DOHH2 (cell line): ENCODE results near the gene HDX.

Experiments
- H3F3A ChIP-seq: fragments of 200-600 bp; sonication (generic), shearing (Covaris generic); 2 replicates; pipeline ENCODE4 v1.6.0; 2016; ENCODE audit warnings: antibody characterized with exemption, mild to moderate bottlenecking; ENCODE audit not compliant: control insufficient read depth, insufficient read depth
- H3K27ac ChIP-seq: fragments of 200-600 bp; sonication (generic); 2 replicates; pipeline ENCODE4 v1.5.1; 2014; ENCODE audit warnings: low read depth, mild to moderate bottlenecking, low read length, moderate library complexity
- H3K27me3 ChIP-seq: fragments of 200-600 bp; sonication (generic); 2 replicates; pipeline ENCODE4 v1.6.1; 2014; ENCODE audit warnings: mild to moderate bottlenecking, low read length, mixed read lengths; ENCODE audit not compliant: control insufficient read depth
- H3K36me3 ChIP-seq: fragments of 200-600 bp; sonication (generic); 2 replicates; pipeline ENCODE4 v1.6.1; 2014; ENCODE audit warnings: mild to moderate bottlenecking, low read length, moderate library complexity, mixed read lengths; ENCODE audit not compliant: control insufficient read depth
- H3K4me1 ChIP-seq: fragments of 200-600 bp; sonication (generic); 2 replicates; pipeline ENCODE4 v1.6.1; 2014; ENCODE audit warnings: mild to moderate bottlenecking, low read length, mixed read lengths; ENCODE audit not compliant: control insufficient read depth
- H3K4me2 ChIP-seq: fragments of 200-600 bp; sonication (generic); 2 replicates; pipeline ENCODE4 v1.6.0; 2014; ENCODE audit warnings: mild to moderate bottlenecking, low read length, moderate library complexity
- H3K4me3 ChIP-seq: fragments of 200-600 bp; sonication (generic); 2 replicates; pipeline ENCODE4 v1.5.1; 2014; ENCODE audit warnings: mild to moderate bottlenecking, low read length, mixed read lengths
- H3K79me2 ChIP-seq: fragments of 200-600 bp; sonication (generic); 2 replicates; pipeline ENCODE4 v1.6.1; 2014; ENCODE audit warnings: mild to moderate bottlenecking, low read length, mixed read lengths; ENCODE audit not compliant: control insufficient read depth
- H3K9me2 ChIP-seq: fragments of 200-600 bp; sonication (generic); replicated peaks from 2 replicates; pipeline ENCODE4 v1.6.1; 2014; ENCODE audit warnings: mild to moderate bottlenecking, low read length, mixed read lengths; ENCODE audit not compliant: control insufficient read depth
- H3K9me3 ChIP-seq: fragments of 200-600 bp; sonication (generic); 2 replicates; pipeline ENCODE4 v1.6.1; 2014; ENCODE audit warnings: antibody characterized with exemption, low read length, mixed read lengths; ENCODE audit not compliant: control insufficient read depth, insufficient read depth
- H4K20me1 ChIP-seq: fragments of 200-600 bp; sonication (generic); 2 replicates; pipeline ENCODE4 v1.6.0; 2014; ENCODE audit warnings: low read depth, mild to moderate bottlenecking, antibody characterized with exemption, low read length, moderate library complexity; ENCODE audit not compliant: control insufficient read depth, insufficient read depth
- EZH2phosphoT487 ChIP-seq: fragments of 200-600 bp; sonication (generic); IDR thresholded peaks from 2 replicates; pipeline ENCODE4 v1.6.1; 2017; ENCODE audit warnings: borderline replicate concordance, mild to moderate bottlenecking, antibody characterized with exemption, low read length, moderate library complexity, mixed read lengths
- TF ChIP-seq, protein P1 (sequence below): fragments of 200-600 bp; sonication (generic); IDR thresholded peaks from one replicate; pipeline ENCODE4 v1.5.1; 2014; ENCODE audit warnings: antibody characterized with exemption, mild to moderate bottlenecking, low read depth, low read length; ENCODE audit not compliant: poor library complexity, severe bottlenecking

HDX gene

DNA sequence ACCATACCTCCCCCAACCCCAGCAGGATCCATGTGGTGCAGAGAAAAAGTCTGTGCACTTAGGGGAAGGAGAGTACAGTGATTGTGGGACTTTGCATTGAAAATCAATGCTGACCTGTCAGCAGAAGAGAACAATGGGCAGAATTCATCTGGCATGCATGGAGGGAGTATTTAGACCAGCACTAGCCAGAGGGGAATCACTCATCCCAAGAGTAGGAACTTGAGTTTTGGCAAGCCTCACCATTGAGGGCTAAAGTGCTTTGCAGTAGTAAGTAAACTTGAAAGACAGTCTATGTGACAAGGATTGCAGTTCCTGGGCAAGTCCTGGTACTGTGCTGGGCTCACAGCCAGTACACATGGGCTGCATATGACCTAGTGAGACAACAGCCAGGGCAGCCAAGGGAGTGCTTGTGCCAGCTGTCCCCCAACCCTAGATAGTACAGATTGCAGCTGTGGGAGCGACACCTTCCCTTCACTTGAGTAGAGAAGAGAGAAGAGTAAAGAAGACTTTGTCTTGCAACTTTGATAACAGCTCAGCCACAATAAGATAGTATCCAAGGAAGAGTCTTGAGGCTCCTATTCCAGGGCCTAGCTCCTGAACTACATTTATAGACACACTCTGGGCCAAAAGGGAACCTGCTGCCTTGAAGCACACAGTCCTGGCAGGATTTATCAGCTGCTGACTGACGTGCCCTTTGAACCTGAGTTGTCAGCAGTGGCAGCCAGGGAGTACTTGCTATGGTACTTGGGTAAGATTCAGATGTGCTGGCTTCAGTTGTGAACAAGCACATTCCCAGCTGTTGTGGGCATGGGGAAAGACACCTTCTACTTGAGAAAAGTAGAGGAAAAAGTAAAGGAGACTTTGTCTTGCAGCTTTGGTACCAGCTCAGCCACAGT lies 48.7 kb downstream of the HDX start:
- no peak overlapping the region for H3K4me2 ChIP-seq
- no peaks in the 10 kb centered on the region for H3K4me1 ChIP-seq
- no peaks in the 10 kb centered on the region for H3K9me3 ChIP-seq
- H3K36me3 ChIP-seq = no peaks in the 10 kb centered on the region
- TF ChIP-seq, protein P1, sequence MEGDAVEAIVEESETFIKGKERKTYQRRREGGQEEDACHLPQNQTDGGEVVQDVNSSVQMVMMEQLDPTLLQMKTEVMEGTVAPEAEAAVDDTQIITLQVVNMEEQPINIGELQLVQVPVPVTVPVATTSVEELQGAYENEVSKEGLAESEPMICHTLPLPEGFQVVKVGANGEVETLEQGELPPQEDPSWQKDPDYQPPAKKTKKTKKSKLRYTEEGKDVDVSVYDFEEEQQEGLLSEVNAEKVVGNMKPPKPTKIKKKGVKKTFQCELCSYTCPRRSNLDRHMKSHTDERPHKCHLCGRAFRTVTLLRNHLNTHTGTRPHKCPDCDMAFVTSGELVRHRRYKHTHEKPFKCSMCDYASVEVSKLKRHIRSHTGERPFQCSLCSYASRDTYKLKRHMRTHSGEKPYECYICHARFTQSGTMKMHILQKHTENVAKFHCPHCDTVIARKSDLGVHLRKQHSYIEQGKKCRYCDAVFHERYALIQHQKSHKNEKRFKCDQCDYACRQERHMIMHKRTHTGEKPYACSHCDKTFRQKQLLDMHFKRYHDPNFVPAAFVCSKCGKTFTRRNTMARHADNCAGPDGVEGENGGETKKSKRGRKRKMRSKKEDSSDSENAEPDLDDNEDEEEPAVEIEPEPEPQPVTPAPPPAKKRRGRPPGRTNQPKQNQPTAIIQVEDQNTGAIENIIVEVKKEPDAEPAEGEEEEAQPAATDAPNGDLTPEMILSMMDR = no peak
- TF ChIP-seq EZH2phosphoT487 = no peak
- no peaks in the 10 kb centered on the region for H3K9me2 ChIP-seq
- H3K27ac ChIP-seq = no peak overlapping the region
- no peak overlapping the region for H3K4me3 ChIP-seq
- H3K79me2 ChIP-seq = no peaks in the 10 kb centered on the region
- no peaks in the 10 kb centered on the region for H3F3A ChIP-seq
- no peaks in the 10 kb centered on the region for H4K20me1 ChIP-seq
- H3K27me3 ChIP-seq = no peaks in the 10 kb centered on the region

DNA sequence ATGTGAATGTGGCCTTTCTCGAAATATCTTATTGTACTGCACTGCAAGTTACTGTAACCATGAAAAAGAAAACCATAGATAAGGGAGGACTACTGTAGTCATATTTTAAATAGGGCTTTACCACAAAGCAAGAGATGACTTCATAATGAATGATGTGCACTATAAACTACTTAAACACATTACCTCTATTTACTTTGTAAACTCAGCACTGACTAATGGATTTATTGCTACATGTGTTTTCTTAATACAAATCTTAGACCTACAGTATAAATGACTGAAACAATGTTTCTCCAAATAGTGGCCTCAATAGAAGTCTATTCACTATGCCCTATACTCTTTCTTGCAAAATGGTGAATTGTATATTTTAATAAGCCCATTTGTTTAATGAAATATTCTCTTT lies 61.1 kb downstream of the HDX start:
- Histone ChIP-seq H3K9me2 (no peaks in the 10 kb centered on the region), H3K4me2 (no peak overlapping the region), H3K4me1 (no peaks in the 10 kb centered on the region), H3K36me3 (no peaks in the 10 kb centered on the region), H4K20me1 (no peaks in the 10 kb centered on the region), H3K27ac (no peak overlapping the region), H3K4me3 (no peak overlapping the region), H3K79me2 (no peaks in the 10 kb centered on the region), H3F3A (no peaks in the 10 kb centered on the region), H3K27me3 (no peaks in the 10 kb centered on the region), H3K9me3 (no peaks in the 10 kb centered on the region)
- no peak for TF ChIP-seq EZH2phosphoT487
- TF ChIP-seq, protein P1 = no peak

DNA sequence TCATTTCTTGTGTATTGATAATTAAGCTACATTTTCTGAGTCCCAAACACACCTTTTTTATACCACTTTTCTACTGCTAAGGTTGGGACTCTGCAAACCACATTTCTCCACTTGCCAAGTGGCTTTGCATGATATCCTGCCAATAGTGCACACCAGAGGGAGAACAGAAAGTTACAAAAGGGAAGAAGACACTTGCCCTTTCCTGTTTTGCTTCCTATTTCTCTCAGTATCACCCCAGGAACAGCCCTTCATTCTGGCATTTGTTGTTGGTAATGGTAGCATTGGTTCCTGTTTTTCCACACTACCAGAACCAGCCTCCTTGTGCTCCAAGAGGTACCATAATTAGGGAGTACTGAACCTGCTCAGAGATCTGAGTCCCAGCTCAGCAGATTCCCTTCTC lies 87.1 kb downstream of the HDX start:
- Histone ChIP-seq H3K9me2 (no peaks in the 10 kb centered on the region), H3K79me2 (no peaks in the 10 kb centered on the region), H3K9me3 (no peaks in the 10 kb centered on the region), H3K4me1 (no peaks in the 10 kb centered on the region), H3K27me3 (no peaks in the 10 kb centered on the region), H3K27ac (no peak overlapping the region), H3K4me3 (no peak overlapping the region), H3K36me3 (no peaks in the 10 kb centered on the region), H3K4me2 (no peak overlapping the region), H3F3A (no peaks in the 10 kb centered on the region), H4K20me1 (no peaks in the 10 kb centered on the region)
- no peak for TF ChIP-seq EZH2phosphoT487
- TF ChIP-seq, protein P1 = no peak
